Smooth muscle cell (in vitro differentiated cells): Measurements from ENCODE around the gene IL21R. TPM values are rescaled to one million over a fixed set of nuclear protein-coding genes. Genes with fewer than 3 reads are reported as not detected.
"Not testable (repeated sequence)": the region's sequence is repeated elsewhere in the genome, so short reads cannot be mapped to it uniquely, and the experiment has no call there.

Experiments
- DNase-seq: peaks from one replicate; lab custom pipeline; 2025; ENCODE audit not compliant: unreplicated experiment; lab: John Stamatoyannopoulos, UW
- H2AFZ ChIP-seq: fragments of 200-600 bp; sonication (generic); 2 replicates; pipeline ENCODE4 v1.6.0; 2016; ENCODE audit warnings: antibody characterized with exemption, low read depth, mild to moderate bottlenecking
- H3F3A ChIP-seq: fragments of 200-600 bp; sonication (generic); 2 replicates; pipeline ENCODE4 v1.6.0; 2017; ENCODE audit warnings: antibody characterized with exemption, low read depth
- H3K27ac ChIP-seq: fragments of 200-600 bp; sonication (generic); 2 replicates; pipeline ENCODE4 v1.5.1; 2016; ENCODE audit warnings: low read depth, mild to moderate bottlenecking
- H3K27me3 ChIP-seq: fragments of 200-600 bp; sonication (generic); 2 replicates; pipeline ENCODE4 v1.6.1; 2016; ENCODE audit warnings: low read depth, mild to moderate bottlenecking
- H3K36me3 ChIP-seq: fragments of 200-600 bp; sonication (generic); 2 replicates; pipeline ENCODE4 v1.5.1; 2016; ENCODE audit warnings: low read depth
- H3K4me1 ChIP-seq: fragments of 200-600 bp; sonication (generic); 2 replicates; pipeline ENCODE4 v1.5.1; 2016; ENCODE audit warnings: low read depth
- H3K4me2 ChIP-seq: fragments of 200-600 bp; sonication (generic); 2 replicates; pipeline ENCODE4 v1.6.0; 2016; ENCODE audit warnings: mild to moderate bottlenecking
- H3K4me3 ChIP-seq: fragments of 200-600 bp; sonication (generic); 2 replicates; pipeline ENCODE4 v1.5.1; 2016; ENCODE audit warnings: mild to moderate bottlenecking
- H3K79me2 ChIP-seq: fragments of 200-600 bp; sonication (generic); 2 replicates; pipeline ENCODE4 v1.6.0; 2016; ENCODE audit warnings: low read depth, mild to moderate bottlenecking
- H3K9ac ChIP-seq: fragments of 200-600 bp; sonication (generic); 2 replicates; pipeline ENCODE4 v1.6.0; 2016; ENCODE audit warnings: low read depth
- H3K9me3 ChIP-seq: fragments of 200-600 bp; sonication (generic); replicated peaks from 2 replicates; pipeline ENCODE4 v1.5.1; 2016; ENCODE audit warnings: low read depth
- H4K20me1 ChIP-seq: fragments of 200-600 bp; sonication (generic); 2 replicates; pipeline ENCODE4 v1.6.0; 2016; ENCODE audit warnings: low read depth
- WGBS: methylation state at CpG from one replicate; pipeline ENCODE4 v1.1.7; 2016; ENCODE audit warnings: low lambda C conversion rate; 5-methylcytosine and 5-hydroxymethylcytosine counted together
- polyA plus RNA-seq: library from polyadenylated mRNA; unstranded; fragments of >200 nt; fragmentation: Nextera tagmentation; extraction: Ambion mirVana; gene quantifications from 2 replicates; pipeline ENCODE4 v1.2.1, GENCODE V29; 2016
- total RNA-seq: library from RNA; depleted of rRNA; stranded (reverse); fragments of >200 nt; gene quantifications from 2 replicates; pipeline ENCODE4 v1.2.3, GENCODE V29; 2014
- TF ChIP-seq, protein P1 (sequence below): fragments of 200-600 bp; sonication (generic); IDR thresholded peaks from 2 replicates; pipeline ENCODE4 v1.5.1; 2017; ENCODE audit warnings: borderline replicate concordance, mild to moderate bottlenecking, antibody characterized with exemption; ENCODE audit not compliant: insufficient read depth, poor library complexity, severe bottlenecking

Gene IL21R
- total and polyA plus RNA-seq, 2 experiments from 2014 or later: not detected

DNA sequence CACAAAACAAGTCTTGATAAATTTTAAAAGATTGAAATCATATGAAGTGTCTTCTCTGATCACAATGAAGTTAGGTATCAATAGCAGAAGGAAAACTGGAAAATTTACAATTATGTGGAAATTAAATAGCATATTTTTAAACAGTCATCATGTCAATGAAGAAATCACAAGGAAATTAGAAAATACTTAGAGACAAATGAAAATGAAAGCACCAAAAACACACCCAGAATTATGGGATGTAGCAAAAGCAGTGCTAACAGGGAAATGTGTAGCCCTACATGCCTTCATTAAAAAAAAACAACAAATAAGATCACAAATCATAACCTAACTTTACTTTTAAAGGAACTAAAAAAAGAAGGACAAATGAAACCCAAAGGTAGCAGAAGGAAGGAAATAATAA, 7.5 kb upstream of the IL21R start:
- H3K4me2 ChIP-seq: no peak overlapping the region
- H2AFZ ChIP-seq: no peak overlapping the region
- H3K27ac ChIP-seq: no peak overlapping the region
- H3K9me3 ChIP-seq: no peaks in the 10 kb centered on the region
- TF ChIP-seq, protein P1, sequence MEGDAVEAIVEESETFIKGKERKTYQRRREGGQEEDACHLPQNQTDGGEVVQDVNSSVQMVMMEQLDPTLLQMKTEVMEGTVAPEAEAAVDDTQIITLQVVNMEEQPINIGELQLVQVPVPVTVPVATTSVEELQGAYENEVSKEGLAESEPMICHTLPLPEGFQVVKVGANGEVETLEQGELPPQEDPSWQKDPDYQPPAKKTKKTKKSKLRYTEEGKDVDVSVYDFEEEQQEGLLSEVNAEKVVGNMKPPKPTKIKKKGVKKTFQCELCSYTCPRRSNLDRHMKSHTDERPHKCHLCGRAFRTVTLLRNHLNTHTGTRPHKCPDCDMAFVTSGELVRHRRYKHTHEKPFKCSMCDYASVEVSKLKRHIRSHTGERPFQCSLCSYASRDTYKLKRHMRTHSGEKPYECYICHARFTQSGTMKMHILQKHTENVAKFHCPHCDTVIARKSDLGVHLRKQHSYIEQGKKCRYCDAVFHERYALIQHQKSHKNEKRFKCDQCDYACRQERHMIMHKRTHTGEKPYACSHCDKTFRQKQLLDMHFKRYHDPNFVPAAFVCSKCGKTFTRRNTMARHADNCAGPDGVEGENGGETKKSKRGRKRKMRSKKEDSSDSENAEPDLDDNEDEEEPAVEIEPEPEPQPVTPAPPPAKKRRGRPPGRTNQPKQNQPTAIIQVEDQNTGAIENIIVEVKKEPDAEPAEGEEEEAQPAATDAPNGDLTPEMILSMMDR: no peak
- H3K4me1 ChIP-seq: no peaks in the 10 kb centered on the region
- no peaks in the 10 kb centered on the region for H3K27me3 ChIP-seq
- no peak for DNase-seq
- no peaks in the 10 kb centered on the region for H3K36me3 ChIP-seq
- no peak overlapping the region for H3K4me3 ChIP-seq
- no peaks in the 10 kb centered on the region for H4K20me1 ChIP-seq
- H3K79me2 ChIP-seq: no peaks in the 10 kb centered on the region
- no peak overlapping the region for H3K9ac ChIP-seq
- H3F3A ChIP-seq: no peaks in the 10 kb centered on the region

DNA sequence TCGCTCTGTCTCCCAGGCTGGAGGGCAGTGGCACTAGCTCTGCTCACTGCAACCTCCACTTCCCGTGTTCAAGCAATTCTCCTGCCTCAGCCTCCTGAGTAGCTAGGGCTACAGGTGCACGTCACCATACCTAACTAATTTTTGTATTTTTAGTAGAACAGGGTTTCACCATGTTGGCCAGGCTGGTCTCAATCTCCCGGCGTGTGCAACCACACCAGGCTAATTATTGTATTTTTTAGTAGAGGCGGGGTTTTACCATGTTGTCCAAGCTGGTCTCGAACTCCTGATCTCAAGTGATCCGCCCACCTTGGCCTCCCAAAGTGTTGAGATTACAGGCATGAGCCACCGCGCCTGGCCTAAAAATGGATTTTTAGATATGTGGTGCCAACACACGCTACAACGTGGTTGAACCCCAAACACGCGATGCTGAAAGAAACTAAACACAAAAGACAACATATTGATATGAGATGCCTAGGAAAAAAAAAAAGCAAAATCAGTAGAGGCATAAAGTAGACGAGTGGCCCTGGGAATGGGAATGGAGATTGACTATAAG, 3.6 kb upstream of the IL21R start:
- not testable (repeated sequence) for H3K9ac ChIP-seq, H3K4me2 ChIP-seq, H2AFZ ChIP-seq, H3K27me3 ChIP-seq, H3K27ac ChIP-seq, H4K20me1 ChIP-seq, H3K4me3 ChIP-seq, DNase-seq, H3K79me2 ChIP-seq, H3K36me3 ChIP-seq, H3K4me1 ChIP-seq, H3F3A ChIP-seq, H3K9me3 ChIP-seq
- WGBS: 89% methylated on average over 15 of the region's 15 CpGs

DNA sequence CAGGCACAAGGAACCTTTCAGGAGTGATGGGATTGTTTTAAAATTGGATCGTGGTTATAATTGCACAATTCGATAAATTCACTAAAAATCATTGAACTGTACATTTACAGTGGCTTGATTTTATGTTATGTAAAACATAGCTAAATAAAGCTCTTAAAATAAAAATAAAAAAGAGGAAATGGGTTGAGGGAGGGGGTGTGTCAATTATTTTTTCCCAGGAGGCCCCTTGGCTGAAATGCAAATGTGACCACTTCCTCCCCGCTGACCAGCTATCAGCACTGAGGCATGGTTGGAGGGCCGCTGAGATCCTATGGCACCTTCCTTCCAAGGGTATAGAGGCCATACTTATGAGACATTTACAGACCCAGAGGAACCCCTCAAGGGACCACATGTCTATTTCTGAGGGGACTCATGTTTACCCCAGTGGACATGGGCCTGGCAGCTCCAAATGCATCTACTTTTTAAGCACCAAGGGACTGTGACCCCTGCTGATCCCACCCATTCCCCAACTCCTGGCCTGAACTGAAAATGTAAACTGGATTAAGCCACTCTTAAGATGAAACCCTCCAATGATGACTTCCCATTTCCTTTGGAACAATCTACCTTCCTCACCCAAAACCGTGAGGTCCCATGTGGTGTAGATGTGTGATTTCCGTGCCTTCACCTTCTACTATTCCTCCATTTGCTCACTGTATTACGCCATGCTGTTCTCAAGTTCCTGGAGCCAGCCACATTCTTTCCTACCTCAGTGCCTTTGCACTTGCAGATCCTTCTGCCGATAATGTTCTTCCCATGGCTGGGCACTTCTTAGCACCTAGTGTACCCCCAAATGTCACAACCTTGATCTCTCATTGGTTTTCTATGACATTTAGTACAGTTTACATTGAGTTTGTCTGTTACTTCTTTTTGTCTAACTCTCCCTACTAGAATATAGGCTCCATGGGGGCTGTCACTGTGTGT, 2.8 kb upstream of the IL21R start:
- H3K9ac ChIP-seq: no peak overlapping the region
- H3K4me1 ChIP-seq: no peaks in the 10 kb centered on the region
- DNase-seq: no peak
- no peak overlapping the region for H3K4me3 ChIP-seq
- H3F3A ChIP-seq: no peaks in the 10 kb centered on the region
- no peak overlapping the region for H3K4me2 ChIP-seq
- H3K36me3 ChIP-seq: no peaks in the 10 kb centered on the region
- H2AFZ ChIP-seq: no peak overlapping the region
- no peak overlapping the region for H3K27ac ChIP-seq
- no peaks in the 10 kb centered on the region for H4K20me1 ChIP-seq
- 96% methylated on average over 8 of the region's 8 CpGs for WGBS
- no peaks in the 10 kb centered on the region for H3K9me3 ChIP-seq
- H3K79me2 ChIP-seq: no peaks in the 10 kb centered on the region
- TF ChIP-seq, protein P1: no peak
- H3K27me3 ChIP-seq: no peaks in the 10 kb centered on the region

DNA sequence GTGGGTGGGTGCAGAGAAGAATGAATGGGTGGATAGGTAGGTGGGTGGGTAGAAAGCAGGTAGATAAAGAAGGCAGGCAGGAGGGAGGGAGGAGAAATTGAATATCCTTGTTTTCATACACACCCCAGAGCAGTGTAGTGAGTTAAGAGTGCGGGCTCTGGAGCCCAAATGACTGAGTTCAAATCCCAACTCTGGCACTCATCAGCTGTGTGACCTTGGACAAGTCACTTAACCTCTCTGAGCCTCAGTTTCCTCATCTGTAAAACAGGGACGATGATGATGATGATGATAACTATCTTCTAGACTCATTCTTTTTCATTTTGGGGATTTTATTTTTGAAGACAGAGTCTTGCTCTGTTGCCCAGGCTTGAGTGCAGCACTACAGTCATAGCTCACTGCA, 2.0 kb upstream of the IL21R start:
- WGBS: 94% methylated on average over 2 of the region's 2 CpGs
- no peak overlapping the region for H3K4me2 ChIP-seq
- TF ChIP-seq, protein P1: no peak

More for the DNA sequence above, 2.0 kb upstream of the IL21R start:
- H3K27me3 ChIP-seq: no peaks in the 10 kb centered on the region
- H3K79me2 ChIP-seq: no peaks in the 10 kb centered on the region
- no peaks in the 10 kb centered on the region for H3K4me1 ChIP-seq
- no peaks in the 10 kb centered on the region for H3K36me3 ChIP-seq
- no peak for DNase-seq
- no peak overlapping the region for H3K9ac ChIP-seq
- H3K9me3 ChIP-seq: no peaks in the 10 kb centered on the region
- no peaks in the 10 kb centered on the region for H4K20me1 ChIP-seq
- no peak overlapping the region for H3K4me3 ChIP-seq
- H2AFZ ChIP-seq: no peak overlapping the region
- no peak overlapping the region for H3K27ac ChIP-seq
- H3F3A ChIP-seq: no peaks in the 10 kb centered on the region
